Osteoblast (primary cell): Measurements from ENCODE around the gene F13A1. TPM values are rescaled to one million over a fixed set of nuclear protein-coding genes. Genes with fewer than 3 reads are reported as not detected.

ENCODE experiments used
- DNase-seq: peaks from one replicate; pipeline ENCODE4 v3.0.0; 2011; ENCODE audit warnings: low spot score, mixed read lengths; ENCODE audit not compliant: insufficient read length; ENCODE audit errors: missing footprints
- H2AFZ ChIP-seq: 2 replicates; pipeline ENCODE4 v1.6.0; 2011; ENCODE audit warnings: mild to moderate bottlenecking, low read length
- H3K27ac ChIP-seq: 2 replicates; pipeline ENCODE4 v1.5.1; 2011; ENCODE audit warnings: mild to moderate bottlenecking, low read depth, low read length, moderate library complexity
- H3K27me3 ChIP-seq: 2 replicates; pipeline ENCODE4 v1.6.0; 2012; ENCODE audit warnings: mild to moderate bottlenecking, control low read depth, inconsistent platforms, low read length, moderate library complexity; ENCODE audit not compliant: insufficient read depth
- H3K36me3 ChIP-seq: 2 replicates; pipeline ENCODE4 v1.5.1; 2011; ENCODE audit warnings: mild to moderate bottlenecking, low read length, control low read depth, moderate library complexity; ENCODE audit not compliant: insufficient read depth
- H3K4me1 ChIP-seq: 2 replicates; pipeline ENCODE4 v1.5.1; 2011; ENCODE audit warnings: mild to moderate bottlenecking, low read length, control low read depth, moderate library complexity; ENCODE audit not compliant: insufficient read depth
- H3K4me2 ChIP-seq: 2 replicates; pipeline ENCODE4 v1.6.0; 2011; ENCODE audit warnings: mild to moderate bottlenecking, low read length; ENCODE audit not compliant: insufficient read depth
- H3K4me3 ChIP-seq: fragments of 200-600 bp; sonication (generic); 3 replicates; pipeline ENCODE4 v1.5.1; 2012; ENCODE audit warnings: mild to moderate bottlenecking, low read length, inconsistent platforms; ENCODE audit not compliant: insufficient read depth
- H3K79me2 ChIP-seq: 2 replicates; pipeline ENCODE4 v1.6.0; 2012; ENCODE audit warnings: mild to moderate bottlenecking, low read length, control low read depth, inconsistent platforms; ENCODE audit not compliant: insufficient read depth
- H3K9me3 ChIP-seq: 2 replicates; pipeline ENCODE4 v1.5.1; 2011; ENCODE audit warnings: low read depth, low read length, control low read depth
- H4K20me1 ChIP-seq: 2 replicates; pipeline ENCODE4 v1.6.0; 2012; ENCODE audit warnings: mild to moderate bottlenecking, low read length, control low read depth; ENCODE audit not compliant: insufficient read depth
- total RNA-seq: library from RNA; depleted of rRNA; stranded (reverse); fragments of >200 nt; gene quantifications from 2 replicates; pipeline ENCODE4 v1.2.3, GENCODE V29; 2012
- TF ChIP-seq, protein P1 (sequence below): IDR thresholded peaks from 2 replicates; pipeline ENCODE4 v1.5.1; 2011; ENCODE audit warnings: mild to moderate bottlenecking, low read depth, low read length, moderate library complexity; ENCODE audit errors: extremely low read depth

Gene F13A1
- total RNA-seq, 1 donor, result under 0.01 TPM

GRCh38 chr6:6352772-6353171, 32.3 kb upstream of the F13A1 start:
- Histone ChIP-seq H3K36me3 (no peaks in the 10 kb centered on the region), H3K4me2 (no peak overlapping the region)

GRCh38 chr6:6351511-6352025, 31.1 kb upstream of the F13A1 start:
- Histone ChIP-seq H3K4me1 (no peaks in the 10 kb centered on the region), H3K4me3 (no peak overlapping the region), H3K36me3 (no peaks in the 10 kb centered on the region), H3K4me2 (no peak overlapping the region), H2AFZ (no peak overlapping the region), H3K27me3 (no peaks in the 10 kb centered on the region), H3K79me2 (no peaks in the 10 kb centered on the region), H3K9me3 (no peaks in the 10 kb centered on the region), H3K27ac (no peak overlapping the region), H4K20me1 (no peaks in the 10 kb centered on the region)
- peak; percentile 31 for DNase-seq
- TF ChIP-seq, protein P1, sequence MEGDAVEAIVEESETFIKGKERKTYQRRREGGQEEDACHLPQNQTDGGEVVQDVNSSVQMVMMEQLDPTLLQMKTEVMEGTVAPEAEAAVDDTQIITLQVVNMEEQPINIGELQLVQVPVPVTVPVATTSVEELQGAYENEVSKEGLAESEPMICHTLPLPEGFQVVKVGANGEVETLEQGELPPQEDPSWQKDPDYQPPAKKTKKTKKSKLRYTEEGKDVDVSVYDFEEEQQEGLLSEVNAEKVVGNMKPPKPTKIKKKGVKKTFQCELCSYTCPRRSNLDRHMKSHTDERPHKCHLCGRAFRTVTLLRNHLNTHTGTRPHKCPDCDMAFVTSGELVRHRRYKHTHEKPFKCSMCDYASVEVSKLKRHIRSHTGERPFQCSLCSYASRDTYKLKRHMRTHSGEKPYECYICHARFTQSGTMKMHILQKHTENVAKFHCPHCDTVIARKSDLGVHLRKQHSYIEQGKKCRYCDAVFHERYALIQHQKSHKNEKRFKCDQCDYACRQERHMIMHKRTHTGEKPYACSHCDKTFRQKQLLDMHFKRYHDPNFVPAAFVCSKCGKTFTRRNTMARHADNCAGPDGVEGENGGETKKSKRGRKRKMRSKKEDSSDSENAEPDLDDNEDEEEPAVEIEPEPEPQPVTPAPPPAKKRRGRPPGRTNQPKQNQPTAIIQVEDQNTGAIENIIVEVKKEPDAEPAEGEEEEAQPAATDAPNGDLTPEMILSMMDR, result no peak

More at GRCh38 chr6:6352772-6353171, 32.3 kb upstream of the F13A1 start:
- Histone ChIP-seq H4K20me1 (no peaks in the 10 kb centered on the region), H3K27ac (no peak overlapping the region), H3K79me2 (no peaks in the 10 kb centered on the region), H3K4me3 (no peak overlapping the region), H3K27me3 (no peaks in the 10 kb centered on the region), H3K4me1 (no peaks in the 10 kb centered on the region), H3K9me3 (no peaks in the 10 kb centered on the region), H2AFZ (no peak overlapping the region)
- DNase-seq, result no peak
- TF ChIP-seq, protein P1, result no peak

- no peaks in the 10 kb centered on the region for H3K36me3 ChIP-seq
- H3K4me1 ChIP-seq, result no peaks in the 10 kb centered on the region
- no peak overlapping the region for H3K4me2 ChIP-seq
- TF ChIP-seq, protein P1, result no peak
- no peaks in the 10 kb centered on the region for H3K79me2 ChIP-seq
- H3K27me3 ChIP-seq, result no peaks in the 10 kb centered on the region
- no peak overlapping the region for H2AFZ ChIP-seq
- no peaks in the 10 kb centered on the region for H4K20me1 ChIP-seq
- H3K27ac ChIP-seq, result no peak overlapping the region
- DNase-seq, result no peak
- no peaks in the 10 kb centered on the region for H3K9me3 ChIP-seq
- H3K4me3 ChIP-seq, result no peak overlapping the region
These were observed 30.2 kb upstream of the F13A1 start for GRCh38 chr6:6350696-6351095.

DNA sequence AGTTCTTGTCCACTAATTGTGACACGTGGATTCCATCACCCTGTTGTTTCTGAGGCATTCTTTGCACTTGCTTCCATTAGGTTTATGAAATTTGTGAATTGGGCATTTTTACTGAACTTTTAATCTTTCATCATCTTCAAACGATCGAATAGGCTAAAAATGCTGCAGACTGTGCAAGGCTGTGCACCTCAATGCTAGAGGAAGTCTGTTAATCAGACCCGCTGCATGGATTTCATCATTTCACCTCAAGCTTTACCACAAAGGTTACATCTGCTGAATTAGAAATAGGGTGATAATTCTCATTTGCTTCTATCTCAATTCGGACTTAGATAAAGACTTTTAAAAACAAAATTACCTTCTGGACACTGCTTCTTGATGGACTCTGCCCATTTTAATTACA, 27.8 kb upstream of the F13A1 start:
- no peaks in the 10 kb centered on the region for H3K27me3 ChIP-seq
- no peaks in the 10 kb centered on the region for H3K79me2 ChIP-seq
- no peak overlapping the region for H3K27ac ChIP-seq

More for the DNA sequence above, 27.8 kb upstream of the F13A1 start:
- Histone ChIP-seq H3K4me1 (no peaks in the 10 kb centered on the region), H3K9me3 (no peaks in the 10 kb centered on the region), H2AFZ (no peak overlapping the region), H4K20me1 (no peaks in the 10 kb centered on the region), H3K4me2 (no peak overlapping the region), H3K36me3 (no peaks in the 10 kb centered on the region), H3K4me3 (no peak overlapping the region)
- no peak for DNase-seq
- TF ChIP-seq, protein P1, result no peak
